SK-N-SH treated with all-trans-retinoic acid at 6 μM for 48 hours (cell line): ENCODE data around the gene SBNO1.

Experiments used
- ATAC-seq: fragments of 200-7000 bp; cut with Tn5 transposase; 3 replicates; pipeline ENCODE4 v1.9.1; 2020; ENCODE audit warnings: mild to moderate bottlenecking, moderate library complexity
- ARNTL ChIP-seq: fragments of 450-650 bp; formaldehyde crosslinking; IDR thresholded peaks from 2 replicates; pipeline ENCODE4 v1.5.0; 2020; ENCODE audit warnings: low read depth, mild to moderate bottlenecking, moderate library complexity, borderline replicate concordance
- BACH2 ChIP-seq: fragments of 250-450 bp; sonication (Bioruptor Pico); IDR thresholded peaks from 2 replicates; pipeline ENCODE4 v1.9.0; 2021; ENCODE audit warnings: mild to moderate bottlenecking, borderline replicate concordance
- CREB5 ChIP-seq: fragments of 250-450 bp; sonication (Bioruptor Pico); IDR thresholded peaks from 2 replicates; pipeline ENCODE4 v1.5.1; 2020; ENCODE audit warnings: low read depth, mild to moderate bottlenecking, moderate library complexity
- CSDC2 ChIP-seq: fragments of 250-450 bp; sonication (Bioruptor Pico); IDR thresholded peaks from 2 replicates; pipeline ENCODE4 v1.5.0; 2020; ENCODE audit warnings: mild to moderate bottlenecking, moderate library complexity
- ESRRG ChIP-seq: fragments of 250-450 bp; sonication (Bioruptor Pico); IDR thresholded peaks from 2 replicates; pipeline ENCODE4 v1.6.1; 2021; ENCODE audit warnings: mild to moderate bottlenecking
- GLIS3 ChIP-seq: fragments of 250-450 bp; sonication (Bioruptor Pico); IDR thresholded peaks from 2 replicates; pipeline ENCODE4 v1.5.0; 2020; ENCODE audit warnings: mild to moderate bottlenecking, moderate library complexity
- ISL1 ChIP-seq: fragments of 250-450 bp; sonication (Bioruptor Pico); IDR thresholded peaks from 2 replicates; pipeline ENCODE4 v2.1.2; 2022; ENCODE audit warnings: mild to moderate bottlenecking, moderate library complexity
- OSR1 ChIP-seq: fragments of 250-450 bp; sonication (Bioruptor Pico); IDR thresholded peaks from 2 replicates; pipeline ENCODE4 v1.8.0; 2022; ENCODE audit warnings: moderate library complexity, mild to moderate bottlenecking, inconsistent platforms
- RARB ChIP-seq: fragments of 250-450 bp; sonication (Bioruptor Pico); IDR thresholded peaks from 2 replicates; pipeline ENCODE4 v1.8.0; 2021; ENCODE audit warnings: mild to moderate bottlenecking, moderate library complexity
- TCF4 ChIP-seq: fragments of 250-450 bp; sonication (Bioruptor Pico); IDR thresholded peaks from 2 replicates; pipeline ENCODE4 v1.8.0; 2021; ENCODE audit warnings: mild to moderate bottlenecking, moderate library complexity, borderline replicate concordance
- ZC3H10 ChIP-seq: fragments of 250-450 bp; sonication (Bioruptor Pico); IDR thresholded peaks from 2 replicates; pipeline ENCODE4 v1.5.1; 2021; ENCODE audit warnings: mild to moderate bottlenecking, moderate library complexity
- ZFP3 ChIP-seq: fragments of 250-450 bp; sonication (Bioruptor Pico); IDR thresholded peaks from 2 replicates; pipeline ENCODE4 v1.5.0; 2020; ENCODE audit warnings: mild to moderate bottlenecking, moderate library complexity
- ZFP30 ChIP-seq: fragments of 450-650 bp; formaldehyde crosslinking; IDR thresholded peaks from 2 replicates; pipeline ENCODE4 v1.5.0; 2022; ENCODE audit warnings: mild to moderate bottlenecking, moderate library complexity
- ZNF565 ChIP-seq: fragments of 450-650 bp; formaldehyde crosslinking; conservative IDR thresholded peaks from 2 replicates; pipeline ENCODE4 v1.5.0; 2020; ENCODE audit warnings: low read depth, mild to moderate bottlenecking, moderate library complexity
- ZNF8 ChIP-seq: fragments of 450-650 bp; formaldehyde crosslinking; IDR thresholded peaks from 2 replicates; pipeline ENCODE4 v1.5.0; 2020; ENCODE audit warnings: mild to moderate bottlenecking, moderate library complexity
- TF ChIP-seq, protein P1 (sequence below): fragments of 250-450 bp; sonication (Bioruptor Pico); IDR thresholded peaks from 2 replicates; pipeline ENCODE4 v1.5.0; 2020; ENCODE audit warnings: mild to moderate bottlenecking, moderate library complexity
- TF ChIP-seq, protein P2 (sequence below): fragments of 250-450 bp; sonication (Bioruptor Pico); IDR thresholded peaks from 2 replicates; pipeline ENCODE4 v1.8.0; 2020; ENCODE audit warnings: mild to moderate bottlenecking, moderate library complexity, borderline replicate concordance
- TF ChIP-seq, protein P3 (sequence below): fragments of 250-450 bp; sonication (Bioruptor Pico); IDR thresholded peaks from 2 replicates; pipeline ENCODE4 v1.8.0; 2021; ENCODE audit warnings: low read depth, mild to moderate bottlenecking, moderate library complexity, borderline replicate concordance

The SBNO1 gene

DNA sequence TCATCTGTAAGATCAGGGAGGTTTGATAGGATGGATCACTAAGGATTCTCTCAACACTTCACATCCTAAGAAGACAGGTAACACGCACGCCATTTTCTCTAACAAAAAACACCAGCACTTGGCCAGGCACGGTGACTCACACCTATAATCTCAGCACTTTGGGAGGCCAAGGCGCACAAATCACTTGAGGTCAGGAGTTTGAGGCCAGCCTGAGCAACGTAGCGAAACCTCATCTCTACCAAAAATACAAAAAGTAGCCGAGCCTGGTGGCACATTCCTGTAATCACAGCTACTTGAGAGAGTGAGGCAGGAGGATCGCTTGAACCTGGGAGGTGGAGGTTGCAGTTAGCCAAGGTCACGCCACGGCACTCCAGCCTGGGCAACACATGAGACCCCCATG, 82.5 kb downstream of the SBNO1 start:
- ATAC-seq, result no peak
- TF ChIP-seq ZNF8 (CRISPR knock-in tag) (no peak), OSR1 (CRISPR knock-in tag) (no peak), ARNTL (CRISPR knock-in tag) (no peak), ISL1 (CRISPR knock-in tag) (no peak), ESRRG (CRISPR knock-in tag) (no peak), ZC3H10 (CRISPR knock-in tag) (no peak), CREB5 (CRISPR knock-in tag) (no peak), CSDC2 (no peak), ZFP3 (no peak), TCF4 (no peak), BACH2 (no peak), GLIS3 (CRISPR knock-in tag) (no peak)
- TF ChIP-seq, protein P1, sequence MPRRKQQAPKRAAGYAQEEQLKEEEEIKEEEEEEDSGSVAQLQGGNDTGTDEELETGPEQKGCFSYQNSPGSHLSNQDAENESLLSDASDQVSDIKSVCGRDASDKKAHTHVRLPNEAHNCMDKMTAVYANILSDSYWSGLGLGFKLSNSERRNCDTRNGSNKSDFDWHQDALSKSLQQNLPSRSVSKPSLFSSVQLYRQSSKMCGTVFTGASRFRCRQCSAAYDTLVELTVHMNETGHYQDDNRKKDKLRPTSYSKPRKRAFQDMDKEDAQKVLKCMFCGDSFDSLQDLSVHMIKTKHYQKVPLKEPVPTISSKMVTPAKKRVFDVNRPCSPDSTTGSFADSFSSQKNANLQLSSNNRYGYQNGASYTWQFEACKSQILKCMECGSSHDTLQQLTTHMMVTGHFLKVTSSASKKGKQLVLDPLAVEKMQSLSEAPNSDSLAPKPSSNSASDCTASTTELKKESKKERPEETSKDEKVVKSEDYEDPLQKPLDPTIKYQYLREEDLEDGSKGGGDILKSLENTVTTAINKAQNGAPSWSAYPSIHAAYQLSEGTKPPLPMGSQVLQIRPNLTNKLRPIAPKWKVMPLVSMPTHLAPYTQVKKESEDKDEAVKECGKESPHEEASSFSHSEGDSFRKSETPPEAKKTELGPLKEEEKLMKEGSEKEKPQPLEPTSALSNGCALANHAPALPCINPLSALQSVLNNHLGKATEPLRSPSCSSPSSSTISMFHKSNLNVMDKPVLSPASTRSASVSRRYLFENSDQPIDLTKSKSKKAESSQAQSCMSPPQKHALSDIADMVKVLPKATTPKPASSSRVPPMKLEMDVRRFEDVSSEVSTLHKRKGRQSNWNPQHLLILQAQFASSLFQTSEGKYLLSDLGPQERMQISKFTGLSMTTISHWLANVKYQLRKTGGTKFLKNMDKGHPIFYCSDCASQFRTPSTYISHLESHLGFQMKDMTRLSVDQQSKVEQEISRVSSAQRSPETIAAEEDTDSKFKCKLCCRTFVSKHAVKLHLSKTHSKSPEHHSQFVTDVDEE (CRISPR knock-in tag), result no peak
- TF ChIP-seq, protein P2, sequence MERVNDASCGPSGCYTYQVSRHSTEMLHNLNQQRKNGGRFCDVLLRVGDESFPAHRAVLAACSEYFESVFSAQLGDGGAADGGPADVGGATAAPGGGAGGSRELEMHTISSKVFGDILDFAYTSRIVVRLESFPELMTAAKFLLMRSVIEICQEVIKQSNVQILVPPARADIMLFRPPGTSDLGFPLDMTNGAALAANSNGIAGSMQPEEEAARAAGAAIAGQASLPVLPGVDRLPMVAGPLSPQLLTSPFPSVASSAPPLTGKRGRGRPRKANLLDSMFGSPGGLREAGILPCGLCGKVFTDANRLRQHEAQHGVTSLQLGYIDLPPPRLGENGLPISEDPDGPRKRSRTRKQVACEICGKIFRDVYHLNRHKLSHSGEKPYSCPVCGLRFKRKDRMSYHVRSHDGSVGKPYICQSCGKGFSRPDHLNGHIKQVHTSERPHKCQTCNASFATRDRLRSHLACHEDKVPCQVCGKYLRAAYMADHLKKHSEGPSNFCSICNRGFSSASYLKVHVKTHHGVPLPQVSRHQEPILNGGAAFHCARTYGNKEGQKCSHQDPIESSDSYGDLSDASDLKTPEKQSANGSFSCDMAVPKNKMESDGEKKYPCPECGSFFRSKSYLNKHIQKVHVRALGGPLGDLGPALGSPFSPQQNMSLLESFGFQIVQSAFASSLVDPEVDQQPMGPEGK (CRISPR knock-in tag), result no peak

GRCh38 chr12:123280971-123281370, 83.7 kb downstream of the SBNO1 start:
- no peak for TF ChIP-seq ZC3H10 (CRISPR knock-in tag)
- TF ChIP-seq CSDC2, result no peak
- TF ChIP-seq, protein P3, sequence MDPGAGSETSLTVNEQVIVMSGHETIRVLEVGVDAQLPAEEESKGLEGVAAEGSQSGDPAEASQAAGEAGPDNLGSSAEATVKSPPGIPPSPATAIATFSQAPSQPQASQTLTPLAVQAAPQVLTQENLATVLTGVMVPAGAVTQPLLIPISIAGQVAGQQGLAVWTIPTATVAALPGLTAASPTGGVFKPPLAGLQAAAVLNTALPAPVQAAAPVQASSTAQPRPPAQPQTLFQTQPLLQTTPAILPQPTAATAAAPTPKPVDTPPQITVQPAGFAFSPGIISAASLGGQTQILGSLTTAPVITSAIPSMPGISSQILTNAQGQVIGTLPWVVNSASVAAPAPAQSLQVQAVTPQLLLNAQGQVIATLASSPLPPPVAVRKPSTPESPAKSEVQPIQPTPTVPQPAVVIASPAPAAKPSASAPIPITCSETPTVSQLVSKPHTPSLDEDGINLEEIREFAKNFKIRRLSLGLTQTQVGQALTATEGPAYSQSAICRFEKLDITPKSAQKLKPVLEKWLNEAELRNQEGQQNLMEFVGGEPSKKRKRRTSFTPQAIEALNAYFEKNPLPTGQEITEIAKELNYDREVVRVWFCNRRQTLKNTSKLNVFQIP (CRISPR knock-in tag), result no peak
- TF ChIP-seq ZFP30 (CRISPR knock-in tag), result no peak
- no peak for TF ChIP-seq CREB5 (CRISPR knock-in tag)
- TF ChIP-seq, protein P2 (CRISPR knock-in tag), result no peak
- TF ChIP-seq ZNF565 (CRISPR knock-in tag), result no peak
- ATAC-seq, result no peak

- no peak for TF ChIP-seq CREB5 (CRISPR knock-in tag)
- no peak for TF ChIP-seq RARB (CRISPR knock-in tag)
- no peak for TF ChIP-seq TCF4
- no peak for TF ChIP-seq BACH2
- ATAC-seq, result no peak
Observed at GRCh38 chr12:123278101-123278627, 86.5 kb downstream of the SBNO1 start.
